ENCODE measurements around the gene PSAPL1.

Gene PSAPL1

DNA sequence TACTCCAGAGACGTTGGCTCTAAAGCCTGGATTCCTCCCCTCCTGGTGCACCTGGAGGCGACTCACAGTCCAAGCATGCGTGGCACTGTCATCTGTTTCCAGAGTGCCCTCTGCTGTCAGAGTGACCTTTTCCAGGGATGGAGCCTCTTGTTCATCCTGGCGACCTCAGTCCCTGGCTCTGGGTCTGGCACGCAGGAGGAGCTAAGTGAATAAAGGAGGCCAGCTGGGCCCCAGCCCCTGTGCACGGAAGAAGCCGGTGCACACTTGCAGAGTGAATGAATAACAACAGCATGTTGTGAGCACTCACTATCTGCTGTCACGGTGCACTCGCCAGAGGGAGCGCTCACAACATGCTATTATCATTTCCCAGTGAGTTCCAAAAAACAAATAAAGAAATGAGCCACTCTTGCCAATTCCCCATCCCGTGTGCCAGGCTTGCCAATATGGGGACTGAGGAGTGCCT lies 27.8 kb upstream of the PSAPL1 start:
- DNase-seq (ENCODE audit: low read depth): no peak
- no peak for TF ChIP-seq CTCF (IDR thresholded peaks at IDR 0.05; ENCODE audit: control insufficient read depth, insufficient read depth, low read depth, low read length, missing control alignments)
- H3K4me3 ChIP-seq (ENCODE audit: control insufficient read depth, low read depth, low read length): no peak overlapping the region

DNA sequence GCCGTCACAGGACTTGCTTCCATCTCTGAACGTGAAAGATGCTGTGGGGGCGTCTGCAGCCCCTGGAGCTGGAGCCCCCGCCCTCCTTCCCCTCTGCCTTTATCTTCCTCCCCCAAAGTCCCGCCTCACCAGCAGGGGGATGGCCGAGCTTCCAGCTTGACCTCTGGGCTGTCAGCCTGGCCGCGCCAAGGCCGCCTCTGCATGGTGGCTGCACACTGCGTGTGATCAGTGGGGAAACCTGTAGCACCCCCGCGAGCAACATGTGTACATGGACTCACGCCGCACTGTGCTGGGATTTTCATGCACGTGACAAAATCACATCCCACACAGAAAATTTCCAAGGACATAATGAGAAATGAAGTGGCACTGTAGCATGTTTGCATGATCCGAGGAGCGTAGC lies 26.5 kb upstream of the PSAPL1 start:
- no peak for TF ChIP-seq CTCF (IDR thresholded peaks at IDR 0.05; ENCODE audit: control insufficient read depth, insufficient read depth, low read depth, low read length, missing control alignments)
- H3K4me3 ChIP-seq (ENCODE audit: control insufficient read depth, low read depth, low read length): no peak overlapping the region
- no peak for DNase-seq (ENCODE audit: low read depth)

DNA sequence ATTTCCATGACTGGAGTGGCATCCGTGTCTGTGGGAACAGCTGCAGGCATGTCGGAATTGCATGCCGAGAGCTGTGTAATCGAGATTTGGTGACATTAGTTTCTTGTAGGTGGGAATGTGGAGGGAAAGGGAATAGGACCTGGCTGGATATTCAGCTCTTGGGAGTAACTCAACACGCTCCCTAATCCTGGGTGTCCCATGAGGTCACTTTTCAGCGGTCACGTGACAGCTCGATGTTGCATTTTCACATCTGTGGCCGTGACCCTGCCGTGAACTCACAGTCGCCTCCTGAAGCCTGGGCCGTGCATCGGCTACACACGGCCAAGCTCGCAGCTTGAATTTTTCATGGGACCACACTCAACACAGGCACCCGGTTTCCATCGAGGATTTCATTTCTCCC lies 25.8 kb upstream of the PSAPL1 start:
- no peak for TF ChIP-seq CTCF (IDR thresholded peaks at IDR 0.05; ENCODE audit: control insufficient read depth, insufficient read depth, low read depth, low read length, missing control alignments)
- no peak overlapping the region for H3K4me3 ChIP-seq (ENCODE audit: control insufficient read depth, low read depth, low read length)
- no peak for DNase-seq (ENCODE audit: low read depth)

DNA sequence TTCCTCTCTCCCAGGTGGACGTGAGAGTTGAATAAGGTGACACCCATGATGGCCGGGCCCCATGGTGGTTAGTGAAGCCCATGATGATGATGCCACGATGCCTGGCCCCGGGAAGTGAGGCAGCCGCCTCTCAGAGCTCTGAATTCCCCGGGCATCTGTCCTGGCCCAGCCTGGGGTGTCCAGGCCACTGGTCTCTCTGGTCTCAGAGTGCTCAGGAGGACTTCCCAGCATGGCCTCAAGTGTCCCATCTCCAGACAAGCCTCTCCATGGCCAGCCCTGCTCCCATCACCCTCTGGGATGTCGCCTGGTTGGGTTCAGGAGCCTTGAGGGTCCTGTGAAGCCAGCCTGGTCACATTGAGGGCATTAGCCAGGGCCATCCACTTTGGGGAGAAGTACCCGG lies 24.7 kb upstream of the PSAPL1 start:
- H3K4me3 ChIP-seq (ENCODE audit: control insufficient read depth, low read depth, low read length): no peak overlapping the region
- DNase-seq (ENCODE audit: low read depth): no peak
- TF ChIP-seq CTCF (IDR thresholded peaks at IDR 0.05; ENCODE audit: control insufficient read depth, insufficient read depth, low read depth, low read length, missing control alignments): no peak

GRCh38 chr4:7458477-7458876 lies 23.7 kb upstream of the PSAPL1 start:
- H3K4me3 ChIP-seq (ENCODE audit: control insufficient read depth, low read depth, low read length): no peak overlapping the region
- no peak for TF ChIP-seq CTCF (IDR thresholded peaks at IDR 0.05; ENCODE audit: control insufficient read depth, insufficient read depth, low read depth, low read length, missing control alignments)
- no peak for DNase-seq (ENCODE audit: low read depth)

DNA sequence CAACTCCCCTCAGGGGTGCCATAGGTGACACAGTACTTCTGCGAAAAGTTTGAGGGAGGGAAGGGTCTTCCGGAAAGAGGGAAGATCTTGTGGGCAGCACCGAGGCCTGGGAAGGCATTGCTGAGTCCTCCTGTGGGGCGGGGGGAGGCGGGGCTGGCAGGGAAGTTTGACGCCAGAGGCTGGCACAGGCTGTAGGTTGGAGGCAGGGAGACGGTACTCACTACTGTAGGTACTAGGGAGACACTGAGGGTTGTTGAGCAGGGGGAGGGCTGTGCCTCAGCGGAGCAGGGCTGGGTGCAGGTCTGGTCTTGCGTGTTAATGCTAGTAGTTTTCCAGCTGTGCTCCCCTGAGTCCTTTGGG lies 23.3 kb upstream of the PSAPL1 start:
- DNase-seq (ENCODE audit: low read depth): no peak
- TF ChIP-seq CTCF (IDR thresholded peaks at IDR 0.05; ENCODE audit: control insufficient read depth, insufficient read depth, low read depth, low read length, missing control alignments): no peak
- H3K4me3 ChIP-seq (ENCODE audit: control insufficient read depth, low read depth, low read length): no peak overlapping the region

Data from AG09309 (cell line).